Measurements from ENCODE around the gene PTAFR.

PTAFR gene

DNA sequence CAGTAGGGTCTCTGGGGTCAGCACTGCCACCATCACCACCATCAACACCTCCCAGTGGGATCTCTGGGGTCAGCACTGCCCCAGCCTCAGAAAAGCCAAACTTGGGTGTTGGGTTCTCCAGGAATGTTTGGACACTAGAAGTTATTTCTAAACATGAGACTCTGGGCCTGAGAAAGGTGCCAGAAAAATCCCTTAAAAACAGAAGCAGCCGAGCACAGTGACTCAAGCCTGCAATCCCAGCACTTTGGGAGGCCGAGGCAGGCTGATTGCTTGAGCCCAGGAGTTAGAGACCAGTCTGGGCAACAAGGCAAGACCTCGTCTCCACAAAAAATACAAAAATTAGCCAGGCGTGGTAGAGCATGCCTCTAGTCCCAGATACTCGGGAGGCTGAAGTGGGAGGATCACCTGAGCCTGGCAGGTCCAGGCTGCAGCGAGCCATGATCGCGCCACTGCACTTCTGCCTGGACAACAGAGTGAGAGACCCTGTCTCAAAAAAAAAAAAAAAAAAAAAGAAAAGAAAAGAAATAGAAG is 470 bp downstream of the PTAFR start:
- DNase-seq, result no peak

- peak; percentile 17 for DNase-seq
These were observed 2.6 kb downstream of the PTAFR start for GRCh38 chr1:28173980-28174297.

DNA sequence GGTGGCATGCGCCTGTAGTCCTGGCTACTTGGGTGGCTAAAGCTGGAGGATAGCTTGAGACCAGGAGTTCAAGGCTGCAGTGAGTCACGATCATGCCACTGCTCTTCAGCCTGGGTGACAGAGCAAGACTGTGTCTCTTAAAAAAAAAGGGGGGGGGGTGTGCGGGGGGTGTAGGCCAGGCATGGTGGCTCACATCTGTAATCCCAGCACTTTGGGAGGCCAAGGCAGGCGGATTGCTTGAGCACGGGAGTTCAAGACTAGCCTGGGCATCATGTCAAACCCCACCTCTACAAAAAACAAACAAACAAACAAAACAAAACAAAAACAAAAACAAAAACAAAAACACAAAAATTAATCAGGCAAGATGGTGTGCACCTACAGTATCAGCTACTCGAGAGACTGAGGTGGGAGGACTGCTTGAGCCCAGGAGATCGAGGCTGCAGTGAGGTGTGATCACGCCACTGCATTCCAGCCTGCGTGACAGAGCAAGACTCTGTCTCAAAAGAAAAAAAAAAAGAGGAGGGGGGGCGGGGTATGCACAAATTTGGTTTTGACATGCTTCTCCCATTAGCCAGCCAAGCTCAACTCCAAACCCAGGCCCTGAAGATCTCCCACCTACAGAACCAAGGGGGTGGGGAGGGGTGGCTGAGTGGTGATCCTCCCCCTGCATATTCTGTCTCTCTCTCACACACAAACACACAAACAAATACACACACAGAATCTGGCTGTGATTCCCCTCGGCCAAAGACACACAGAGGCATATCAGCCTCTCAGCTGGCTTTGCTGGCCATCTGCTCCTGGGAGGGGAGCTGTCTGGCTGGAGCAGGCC is 3.1 kb downstream of the PTAFR start:
- peak; percentile 18 for DNase-seq

- DNase-seq, result no peak
These were observed 3.8 kb downstream of the PTAFR start for GRCh38 chr1:28172713-28173150.

- no peak for DNase-seq
These were observed 5.2 kb downstream of the PTAFR start for GRCh38 chr1:28171246-28171645.

DNA sequence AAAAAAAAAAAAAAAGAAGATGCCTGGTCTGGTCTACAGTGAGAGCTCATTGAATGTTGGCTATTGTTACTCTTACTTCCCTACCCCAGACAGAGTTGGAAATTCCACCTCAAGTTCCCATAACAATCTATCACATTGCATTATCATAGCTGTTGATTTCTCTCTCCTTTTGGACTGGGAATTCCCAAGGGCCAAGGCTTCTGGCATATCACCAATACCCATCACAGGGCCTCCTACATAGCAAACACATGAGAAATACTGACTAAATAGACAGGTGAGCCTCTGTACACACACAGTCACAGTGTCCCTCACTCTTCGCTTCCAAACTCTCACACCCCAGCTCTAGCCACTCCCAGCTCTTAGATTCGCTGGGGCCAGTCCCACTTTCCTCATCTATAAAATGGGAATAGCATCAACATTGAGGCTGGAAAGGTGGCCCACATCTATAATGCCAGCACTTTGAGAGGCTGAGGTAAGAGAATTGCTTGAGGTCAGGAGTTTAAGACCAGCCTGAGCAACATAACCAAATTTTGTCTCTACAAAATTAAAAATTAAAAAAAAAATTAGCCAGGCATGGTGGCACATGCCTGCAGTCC is 6.4 kb downstream of the PTAFR start:
- no peak for DNase-seq

DNA sequence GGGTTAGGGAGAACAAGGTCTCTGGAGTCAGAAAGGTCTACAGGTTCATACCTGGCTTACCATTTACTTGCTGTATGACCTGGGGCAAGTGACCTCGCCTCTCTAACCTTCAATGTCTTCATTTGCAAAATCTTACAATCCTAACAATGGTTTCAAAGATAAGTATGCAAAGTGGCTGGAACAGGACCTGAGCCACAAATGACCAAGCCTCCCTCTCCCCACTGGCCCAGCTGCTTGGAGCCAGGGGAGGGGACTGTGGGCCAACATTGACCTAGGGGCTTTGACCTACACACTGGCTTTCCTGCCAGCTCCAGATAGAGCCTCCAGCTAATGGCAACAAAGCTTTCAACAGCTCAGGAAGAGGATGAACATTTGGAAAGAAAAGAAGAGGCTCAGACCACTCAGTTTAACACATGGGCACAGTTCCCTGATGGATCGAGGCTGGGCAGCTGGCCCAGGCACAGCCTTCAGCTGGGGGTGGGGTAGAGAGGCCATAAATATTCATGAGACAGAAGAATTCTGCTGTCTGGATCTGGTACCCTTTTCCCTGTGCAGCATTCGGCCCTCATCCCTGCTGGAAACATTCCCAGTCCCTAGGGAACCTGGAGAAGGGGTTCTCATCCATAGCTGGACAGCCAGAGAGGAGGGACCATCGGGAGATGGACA is 12.9 kb downstream of the PTAFR start:
- no peak for DNase-seq

GRCh38 chr1:28162151-28162550 is 14.3 kb downstream of the PTAFR start:
- no peak for DNase-seq

GRCh38 chr1:28161751-28162150 is 14.7 kb downstream of the PTAFR start:
- DNase-seq, result no peak

- peak; percentile 37 for DNase-seq
These were observed 15.7 kb downstream of the PTAFR start for GRCh38 chr1:28160782-28161266.

DNA sequence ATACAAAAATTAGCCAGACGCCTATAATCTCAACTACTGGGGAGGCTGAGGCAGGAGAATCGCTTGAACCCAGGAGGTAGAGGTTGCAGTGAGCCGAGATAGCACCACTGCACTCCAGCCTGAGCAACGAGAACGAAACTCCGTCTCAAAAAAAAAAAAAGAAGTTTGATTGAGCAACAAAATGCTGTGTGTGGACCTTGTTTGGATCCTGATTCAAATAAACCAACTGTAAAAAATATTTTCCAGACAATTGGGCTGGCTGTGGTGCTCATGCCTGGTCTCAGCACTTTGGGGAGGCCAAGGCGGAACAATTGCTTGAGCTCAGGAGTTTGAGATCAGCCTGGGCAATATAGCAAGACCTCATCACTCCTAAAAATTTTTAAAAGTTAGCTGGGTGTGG is 16.8 kb downstream of the PTAFR start:
- no peak for DNase-seq

DNA sequence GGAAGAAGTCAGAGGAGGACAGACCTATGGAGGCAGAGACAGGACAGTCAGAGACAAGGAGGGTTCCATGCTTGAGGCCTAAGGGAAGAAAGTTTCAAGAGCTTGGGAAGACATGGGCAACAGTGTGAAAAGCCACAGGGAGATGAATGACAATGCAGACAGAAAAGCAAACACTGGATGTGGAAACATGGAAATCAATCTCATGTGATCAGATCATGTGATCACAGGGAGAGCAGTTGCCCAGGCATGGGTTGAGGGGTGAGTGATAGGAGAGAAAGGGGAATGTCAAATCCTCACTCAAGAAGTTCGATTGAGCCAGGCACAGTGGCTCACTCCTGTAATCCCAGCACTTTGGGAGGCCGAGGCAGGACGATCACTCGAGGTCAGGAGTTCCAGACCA is 17.2 kb downstream of the PTAFR start:
- no peak for DNase-seq

DNA sequence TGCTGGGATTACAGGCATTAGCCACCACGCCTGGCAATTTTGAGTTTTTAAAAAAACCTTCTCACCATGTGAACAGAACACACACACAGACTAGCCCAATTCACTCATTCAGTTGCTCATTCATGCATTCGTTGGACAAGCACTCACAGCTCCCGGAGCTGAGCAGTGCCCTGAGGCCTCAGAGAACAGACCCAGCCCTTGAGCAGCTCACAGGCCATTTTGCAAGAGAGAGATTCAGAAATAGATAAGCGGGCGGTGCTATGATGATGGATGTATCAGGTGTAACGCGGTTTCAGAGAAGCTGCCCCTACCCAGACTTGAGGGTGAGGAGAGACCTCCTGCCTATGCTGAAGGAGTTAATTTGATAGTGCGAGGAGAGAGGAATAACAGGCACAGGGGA is 18.6 kb downstream of the PTAFR start:
- no peak for DNase-seq

DNA sequence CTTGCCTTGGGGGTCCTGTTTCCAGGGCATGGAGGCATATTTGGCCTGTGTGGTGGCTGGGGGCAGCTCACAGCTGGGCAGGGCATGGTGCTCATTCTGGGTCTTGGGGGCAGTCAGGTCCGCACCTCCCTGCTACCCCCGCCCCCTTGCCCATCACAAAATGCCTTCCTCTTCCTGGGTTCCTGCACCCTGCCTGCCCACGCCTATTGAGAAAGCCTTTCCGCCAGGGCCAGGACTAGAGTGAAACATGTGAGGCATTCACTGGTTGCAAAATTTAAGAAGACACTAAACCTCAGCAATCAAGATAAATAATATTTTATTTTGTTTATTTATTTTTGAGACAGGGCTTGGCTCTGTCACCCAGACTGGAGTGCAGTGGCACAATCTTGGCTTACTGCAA is 19.7 kb downstream of the PTAFR start:
- no peak for DNase-seq

DNA sequence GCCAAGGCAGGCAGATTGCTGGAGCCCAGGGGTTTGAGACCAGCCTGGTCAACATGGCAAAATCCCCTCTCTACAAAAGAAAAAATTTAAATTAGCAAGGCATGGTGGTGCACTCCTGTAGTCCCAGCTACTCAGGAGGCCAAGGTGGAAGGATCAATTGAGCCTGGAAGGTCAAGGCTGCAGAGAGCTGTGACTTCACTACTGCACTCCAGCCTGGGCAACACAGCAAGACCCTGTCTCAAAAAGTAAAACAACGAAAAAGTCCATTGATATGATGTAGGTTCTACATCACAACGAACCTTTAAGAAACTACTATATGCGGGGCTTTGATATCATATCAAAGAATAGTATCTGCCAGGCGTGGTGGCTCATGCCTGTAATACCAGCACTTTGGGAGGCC is 20.9 kb downstream of the PTAFR start:
- no peak for DNase-seq

- no peak for DNase-seq
These were observed 22.4 kb downstream of the PTAFR start for GRCh38 chr1:28154078-28154594.

GRCh38 chr1:28150125-28150780 is 26.2 kb downstream of the PTAFR start:
- DNase-seq, result no peak

DNA sequence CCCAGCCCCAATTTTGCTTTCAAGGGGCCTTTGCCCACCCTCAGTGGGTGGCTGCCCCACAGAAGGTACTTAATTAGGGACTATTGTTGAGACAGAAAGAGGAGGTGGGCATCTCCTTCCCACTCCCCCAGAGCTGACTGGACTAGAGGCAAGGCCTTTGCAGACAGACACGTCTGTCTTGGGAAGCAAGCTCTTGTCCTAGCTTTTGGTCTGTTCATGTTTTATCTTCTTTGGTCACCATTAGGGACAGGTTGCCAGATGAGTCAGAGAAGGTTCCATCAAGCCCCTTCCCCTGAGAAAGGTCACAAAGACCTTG is 27.7 kb downstream of the PTAFR start:
- DNase-seq, result no peak

DNA sequence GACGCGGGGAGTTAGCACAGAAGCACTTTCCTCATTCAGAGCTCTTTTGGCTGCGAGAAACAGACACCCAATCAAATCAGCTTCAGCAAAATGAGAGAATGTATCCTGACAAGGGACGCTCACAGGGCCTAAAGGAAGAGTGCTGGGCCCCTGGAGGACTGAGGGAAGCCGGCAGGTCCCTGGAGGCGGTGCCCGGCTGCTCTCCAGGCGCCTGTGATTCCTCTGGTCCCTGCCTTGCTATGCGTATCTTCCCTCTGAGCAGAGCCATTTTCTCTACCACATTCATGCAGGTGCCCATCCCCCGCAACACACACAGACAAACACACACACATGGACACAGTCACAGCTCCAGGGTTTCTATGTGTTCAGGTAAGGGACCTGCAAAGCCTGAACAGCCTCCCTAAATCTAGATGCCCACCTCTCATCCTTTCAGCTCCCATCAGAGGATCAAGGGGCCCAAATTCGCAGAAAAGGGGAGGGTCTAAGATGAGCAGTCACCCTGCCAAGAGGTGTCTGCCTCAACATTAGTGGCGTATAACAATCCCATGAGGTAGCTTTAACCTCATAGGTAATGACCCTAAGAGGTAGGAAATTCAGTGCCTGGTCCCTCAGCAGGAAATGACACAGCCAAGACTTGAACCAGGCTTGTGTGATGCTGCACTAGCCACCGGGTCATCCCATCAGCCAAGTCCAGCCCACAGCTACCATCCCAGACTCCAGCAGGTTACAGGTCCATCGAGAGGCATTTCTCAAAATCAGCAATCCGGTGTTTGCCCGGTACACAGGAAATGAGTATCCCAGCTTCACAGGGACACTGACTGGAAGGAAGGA is 29.0 kb downstream of the PTAFR start:
- DNase-seq, result no peak

DNA sequence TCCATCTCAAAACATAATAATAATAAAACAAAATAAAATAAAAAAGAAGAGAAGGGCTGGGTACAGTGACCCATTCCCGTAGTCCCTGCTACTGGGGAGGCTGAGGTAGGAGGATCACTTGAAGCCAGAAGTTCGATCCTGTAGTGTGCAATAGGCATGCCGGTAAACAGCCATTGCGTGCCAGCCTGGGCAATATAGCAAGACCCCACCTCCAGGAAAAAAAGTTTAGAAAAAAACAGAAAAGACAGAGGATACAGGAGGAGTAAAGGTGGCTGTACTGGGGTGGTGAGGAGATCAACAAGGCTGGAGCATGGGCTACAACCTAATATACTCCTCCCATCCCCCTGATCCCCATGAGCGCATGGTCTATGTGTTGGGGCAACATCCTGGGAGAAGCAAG is 30.8 kb downstream of the PTAFR start:
- DNase-seq, result no peak

DNA sequence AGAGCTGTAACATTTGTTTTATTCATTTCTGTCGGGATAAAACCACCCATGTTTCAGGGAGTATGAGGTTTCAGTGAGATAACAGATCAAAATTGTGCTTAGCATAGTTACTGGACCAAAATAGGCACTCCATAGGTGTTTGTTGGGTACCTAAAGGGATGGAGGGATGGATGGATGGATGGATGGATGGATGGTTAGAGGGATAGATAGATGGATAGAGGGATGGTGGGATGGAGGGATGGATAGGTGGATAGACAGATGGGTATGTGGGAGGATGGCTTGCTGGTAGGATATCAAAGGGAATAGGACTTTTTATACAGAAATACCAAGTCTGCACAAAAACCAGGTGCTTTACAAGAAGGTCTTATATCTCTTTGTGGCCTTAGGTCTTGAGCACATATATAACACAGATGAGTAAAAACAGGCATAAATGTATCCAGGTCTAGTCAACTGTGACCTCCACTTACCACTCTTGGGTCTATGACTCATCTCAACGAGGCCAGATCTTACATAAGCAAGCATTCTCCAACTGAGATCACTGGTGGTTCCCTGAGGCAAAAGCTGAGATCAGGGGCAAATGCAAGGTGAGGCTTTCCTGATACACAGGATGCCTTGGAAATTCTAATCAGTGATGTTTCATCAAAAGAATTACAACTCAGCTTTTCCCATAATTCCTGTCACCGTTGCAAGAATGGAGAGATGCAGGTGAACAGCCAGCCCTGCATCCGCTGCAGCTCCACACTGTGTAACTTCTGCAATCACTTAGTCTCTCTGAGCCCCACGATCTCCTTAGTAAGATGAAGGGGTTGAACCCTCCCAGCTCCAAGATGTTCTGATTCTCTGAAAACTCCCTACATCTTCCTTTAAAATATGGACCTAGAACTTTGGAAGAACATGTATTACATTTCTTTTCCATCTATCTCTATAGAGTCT is 32.0 kb downstream of the PTAFR start:
- peak; percentile 20 for DNase-seq
